Panc1 (cell line): ENCODE measurements around the gene RYR3.

Source experiments
- CTCF ChIP-seq: fragments of 450-650 bp; IDR thresholded peaks from 2 replicates; pipeline ENCODE4 v1.5.1; 2017; ENCODE audit warnings: mild to moderate bottlenecking
- POLR2AphosphoS5 ChIP-seq: IDR thresholded peaks from 2 replicates; pipeline ENCODE4 v1.6.1; 2012; ENCODE audit warnings: mild to moderate bottlenecking, low read depth, low read length, moderate library complexity
- REST ChIP-seq, 2 experiments: IDR thresholded peaks; 2 replicates each; pipeline ENCODE4 v1.6.1; 2011 to 2012; ENCODE audit warnings: low read depth in 2 of 2, control low read depth in 1 of 2, low read length in 1 of 2, mild to moderate bottlenecking in 1 of 2, moderate library complexity in 1 of 2; ENCODE audit not compliant: insufficient read depth in 1 of 2

GRCh38 chr15:33433821-33434220 is 123.1 kb downstream of the RYR3 start:
- TF ChIP-seq POLR2AphosphoS5 (no peak), CTCF (no peak), REST (IDR thresholded peaks at IDR 0.05; ENCODE audit: insufficient read depth in 1 of 2, low read depth in 2 of 2, low read length in 1 of 2) (no peak)
